Mesenchymal stem cell (in vitro differentiated cells and primary cell): ENCODE results near the gene MACIR.

Experiments used
- DNase-seq: peaks from one replicate; pipeline ENCODE4 v3.0.0-alpha.2; 2013
- H2AFZ ChIP-seq: one replicate; pipeline ENCODE4 v1.6.1; 2013; ENCODE audit warnings: low read depth, mild to moderate bottlenecking, control low read depth, inconsistent platforms, low read length, moderate library complexity
- H2AK5ac ChIP-seq: 2 replicates; pipeline ENCODE4 v1.6.1; 2013; ENCODE audit warnings: low read length, moderate library complexity, mild to moderate bottlenecking, inconsistent platforms; ENCODE audit not compliant: severe bottlenecking
- H2BK120ac ChIP-seq: one replicate; pipeline ENCODE4 v1.6.1; 2013; ENCODE audit warnings: low read depth, mild to moderate bottlenecking, inconsistent platforms, low read length, moderate library complexity
- H2BK12ac ChIP-seq, 2 experiments: one replicate each; pipeline ENCODE4 v1.6.1; 2013; ENCODE audit warnings: inconsistent platforms in 2 of 2, low read length in 2 of 2, mild to moderate bottlenecking in 2 of 2, moderate library complexity in 2 of 2, control low read depth in 1 of 2
- H2BK15ac ChIP-seq: one replicate; pipeline ENCODE4 v1.6.1; 2013; ENCODE audit warnings: mild to moderate bottlenecking, low read depth, inconsistent platforms; ENCODE audit not compliant: poor library complexity, severe bottlenecking
- H2BK5ac ChIP-seq: 2 replicates; pipeline ENCODE4 v1.6.1; 2013; ENCODE audit warnings: low read depth, mild to moderate bottlenecking, low read length, control low read depth, inconsistent platforms; ENCODE audit not compliant: poor library complexity, severe bottlenecking
- H3K14ac ChIP-seq, 2 experiments: one replicate each; pipeline ENCODE4 v1.6.1; 2013; ENCODE audit warnings: inconsistent platforms in 2 of 2, low read length in 2 of 2, control low read depth in 1 of 2, mild to moderate bottlenecking in 1 of 2, moderate library complexity in 1 of 2
- H3K18ac ChIP-seq, 2 experiments: one replicate each; pipeline ENCODE4 v1.6.1; 2013; ENCODE audit warnings: inconsistent platforms in 2 of 2, low read length in 2 of 2, control low read depth in 1 of 2, low read depth in 1 of 2, mild to moderate bottlenecking in 1 of 2
- H3K23ac ChIP-seq, 2 experiments: one replicate each; pipeline ENCODE4 v1.6.1; 2013; ENCODE audit warnings: inconsistent platforms in 2 of 2, low read length in 2 of 2, mild to moderate bottlenecking in 2 of 2, moderate library complexity in 2 of 2, control low read depth in 1 of 2
- H3K27ac ChIP-seq: 2 replicates; pipeline ENCODE4 v1.5.1; 2013; ENCODE audit warnings: mild to moderate bottlenecking, moderate library complexity, low read length, control low read depth, inconsistent platforms; ENCODE audit not compliant: poor library complexity, severe bottlenecking
- H3K27me3 ChIP-seq, 2 experiments: 2 replicates each; pipeline versions ENCODE4 v1.6.1 to v1.7.0; 2013; ENCODE audit warnings: low read length in 2 of 2, mild to moderate bottlenecking in 2 of 2, moderate library complexity in 2 of 2, control low read depth in 1 of 2, inconsistent platforms in 1 of 2; ENCODE audit not compliant: control insufficient read depth in 1 of 2, insufficient read depth in 1 of 2
- H3K36me3 ChIP-seq, 2 experiments: 2 replicates each; pipeline versions ENCODE4 v1.6.1 to v1.7.0; 2013; ENCODE audit warnings: low read length in 2 of 2, control low read depth in 1 of 2, inconsistent platforms in 1 of 2, low read depth in 1 of 2, mild to moderate bottlenecking in 1 of 2; ENCODE audit not compliant: insufficient read depth in 2 of 2, control insufficient read depth in 1 of 2
- H3K4ac ChIP-seq, 2 experiments: one replicate each; pipeline ENCODE4 v1.6.1; 2013; ENCODE audit warnings: inconsistent platforms in 2 of 2, low read length in 2 of 2, mild to moderate bottlenecking in 2 of 2, moderate library complexity in 2 of 2, control low read depth in 1 of 2, low read depth in 1 of 2
- H3K4me1 ChIP-seq: 2 replicates; pipeline ENCODE4 v1.6.1; 2013; ENCODE audit warnings: low read depth, low read length, control low read depth; ENCODE audit not compliant: control insufficient read depth, insufficient read depth
- H3K4me2 ChIP-seq: 2 replicates; pipeline ENCODE4 v1.6.1; 2013; ENCODE audit warnings: low read length, mild to moderate bottlenecking, inconsistent platforms; ENCODE audit not compliant: poor library complexity, severe bottlenecking
- H3K4me3 ChIP-seq, 2 experiments: 2 replicates each; pipeline versions ENCODE4 v1.5.1 to v1.7.0; 2013; ENCODE audit warnings: low read length in 2 of 2, mild to moderate bottlenecking in 2 of 2, control low read depth in 1 of 2, low read depth in 1 of 2; ENCODE audit not compliant: insufficient read depth in 1 of 2
- H3K79me1 ChIP-seq: replicated peaks from 2 replicates; pipeline ENCODE4 v1.6.1; 2013; ENCODE audit warnings: mild to moderate bottlenecking, control low read depth, low read length, inconsistent platforms; ENCODE audit not compliant: poor library complexity, severe bottlenecking
- H3K9ac ChIP-seq: 2 replicates; pipeline ENCODE4 v1.7.0; 2013; ENCODE audit warnings: mild to moderate bottlenecking, low read length, moderate library complexity
- H3K9me3 ChIP-seq: 2 replicates; pipeline ENCODE4 v1.7.0; 2013; ENCODE audit warnings: mild to moderate bottlenecking, low read length; ENCODE audit not compliant: control insufficient read depth
- H4K8ac ChIP-seq: one replicate; pipeline ENCODE4 v1.6.1; 2013; ENCODE audit warnings: inconsistent platforms, mild to moderate bottlenecking, low read length, moderate library complexity
- H4K91ac ChIP-seq: one replicate; pipeline ENCODE4 v1.6.1; 2013; ENCODE audit warnings: mild to moderate bottlenecking, low read length, inconsistent platforms
- WGBS: methylation state at CpG from one replicate; pipeline ENCODE4 v1.1.7; 2013; ENCODE audit warnings: mixed read lengths; 5-methylcytosine and 5-hydroxymethylcytosine counted together

MACIR gene

DNA sequence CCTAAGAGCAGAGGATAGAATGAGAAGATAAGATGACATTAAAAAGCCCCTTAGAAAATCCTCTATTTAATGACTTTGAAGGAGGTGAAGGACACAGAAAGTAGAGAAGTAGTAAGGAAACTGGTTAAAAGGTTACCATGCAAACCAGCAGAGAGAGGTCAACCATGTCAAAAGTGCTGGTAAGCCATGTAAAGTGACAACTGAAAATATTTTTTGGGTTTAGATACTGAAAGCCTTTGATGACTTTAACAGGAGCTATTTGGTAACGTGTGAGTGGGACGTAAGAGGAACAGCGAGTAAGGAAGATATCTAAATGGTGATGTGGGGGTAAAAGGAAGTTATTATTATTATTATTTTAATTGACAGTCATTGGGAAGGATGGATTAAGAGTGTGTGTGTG lies 56.9 kb downstream of the MACIR start:
- H3K27ac ChIP-seq, result no peak overlapping the region
- H2AK5ac ChIP-seq, result no peak overlapping the region
- H4K91ac ChIP-seq, result no peak overlapping the region

DNA sequence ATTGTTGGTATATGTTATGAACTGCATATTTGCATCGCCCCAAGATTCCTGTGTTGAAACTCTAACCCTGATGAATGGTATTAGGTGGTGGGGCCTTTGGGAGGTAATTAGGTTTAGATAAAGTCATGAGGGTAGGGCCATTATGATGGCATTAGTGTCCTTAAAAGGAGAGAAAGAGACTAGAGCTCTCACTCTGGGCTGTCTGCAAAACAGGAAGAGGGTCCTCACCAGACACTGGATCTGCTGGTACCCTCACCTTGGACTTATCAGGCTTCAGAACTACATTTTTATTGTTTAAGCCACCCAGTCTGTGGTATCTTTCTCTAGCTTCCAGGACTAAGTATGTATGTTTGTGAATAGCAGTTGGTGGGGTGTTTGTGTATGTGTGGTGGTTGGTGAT lies 68.9 kb downstream of the MACIR start:
- no peaks in the 10 kb centered on the region for H3K9me3 ChIP-seq
- no peak overlapping the region for H2BK120ac ChIP-seq
- H3K4me2 ChIP-seq, result no peak overlapping the region
- no peak overlapping the region for H2AFZ ChIP-seq
- H3K23ac ChIP-seq, result no peak overlapping the region
- H3K27ac ChIP-seq, result no peak overlapping the region
- no peak overlapping the region for H2BK15ac ChIP-seq
- no peak overlapping the region for H4K8ac ChIP-seq
- 67% methylated on average over 1 of the region's 1 CpG for WGBS
- H3K27me3 ChIP-seq, result no peaks in the 10 kb centered on the region
- H2BK12ac ChIP-seq, result peak overlapping the region in 1 of 2 experiments; percentile 34
- H3K36me3 ChIP-seq, result no peaks in the 10 kb centered on the region
- H3K4me3 ChIP-seq, result no peak overlapping the region
- H3K18ac ChIP-seq, result peak overlapping the region; percentile 54 to 74
- DNase-seq, result no peak
- no peaks in the 10 kb centered on the region for H3K4me1 ChIP-seq
- no peak overlapping the region for H2AK5ac ChIP-seq
- H3K4ac ChIP-seq, result no peak overlapping the region
- H4K91ac ChIP-seq, result no peak overlapping the region
- H3K14ac ChIP-seq, result no peak overlapping the region
- no peak overlapping the region for H3K9ac ChIP-seq
- H2BK5ac ChIP-seq, result no peak overlapping the region
- no peaks in the 10 kb centered on the region for H3K79me1 ChIP-seq

More for the DNA sequence above, 56.9 kb downstream of the MACIR start:
- WGBS, result 97% methylated on average over 3 of the region's 3 CpGs
- no peak overlapping the region for H2BK120ac ChIP-seq
- H3K4me3 ChIP-seq, result no peak overlapping the region
- no peak overlapping the region for H3K4me2 ChIP-seq
- H3K9ac ChIP-seq, result no peak overlapping the region
- H3K4ac ChIP-seq, result no peak overlapping the region
- H3K27me3 ChIP-seq, result no peaks in the 10 kb centered on the region
- no peaks in the 10 kb centered on the region for H3K79me1 ChIP-seq
- H2BK15ac ChIP-seq, result no peak overlapping the region
- H4K8ac ChIP-seq, result no peak overlapping the region
- no peak overlapping the region for H3K18ac ChIP-seq
- H2AFZ ChIP-seq, result no peak overlapping the region
- no peak for DNase-seq
- H3K4me1 ChIP-seq, result no peaks in the 10 kb centered on the region
- H3K14ac ChIP-seq, result no peak overlapping the region
- no peak overlapping the region for H2BK12ac ChIP-seq
- no peaks in the 10 kb centered on the region for H3K9me3 ChIP-seq
- H3K23ac ChIP-seq, result no peak overlapping the region
- no peaks in the 10 kb centered on the region for H3K36me3 ChIP-seq
- no peak overlapping the region for H2BK5ac ChIP-seq

DNA sequence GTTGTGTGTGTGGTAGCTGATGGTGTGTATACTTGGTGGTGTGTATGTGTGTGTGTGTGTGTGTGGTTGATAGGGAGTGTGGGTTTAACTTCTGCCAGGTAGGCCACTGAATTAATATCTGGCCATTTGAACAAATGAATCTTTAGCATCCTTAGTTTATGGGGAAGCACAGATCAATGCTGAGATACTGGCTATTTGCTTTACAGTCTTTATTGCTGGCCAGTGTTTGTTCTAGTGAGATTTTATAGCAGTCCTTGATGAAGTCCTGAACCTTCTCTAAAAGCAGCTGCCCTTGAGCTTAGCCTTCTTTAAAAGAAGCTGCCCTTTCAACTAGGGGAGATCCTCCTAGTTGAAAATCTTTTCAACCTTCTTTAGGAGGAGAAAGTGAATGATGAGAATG lies 69.3 kb downstream of the MACIR start:
- H3K18ac ChIP-seq, result peak overlapping the region; percentile 54 to 74
- H2AK5ac ChIP-seq, result no peak overlapping the region
- no peak overlapping the region for H3K23ac ChIP-seq
- no peak overlapping the region for H2BK120ac ChIP-seq
- peak overlapping the region; percentile 87 for H4K8ac ChIP-seq
- no peak overlapping the region for H2BK15ac ChIP-seq
- H3K14ac ChIP-seq, result peak overlapping the region in 1 of 2 experiments; percentile 75
- no peak overlapping the region for H2AFZ ChIP-seq
- no peaks in the 10 kb centered on the region for H3K4me1 ChIP-seq
- H2BK12ac ChIP-seq, result peak overlapping the region in 1 of 2 experiments; percentile 34
- H4K91ac ChIP-seq, result peak overlapping the region; percentile 83
- no peak overlapping the region for H2BK5ac ChIP-seq
- DNase-seq, result no peak
- H3K9me3 ChIP-seq, result no peaks in the 10 kb centered on the region
- H3K36me3 ChIP-seq, result no peaks in the 10 kb centered on the region
- peak overlapping the region in 1 of 2 experiments; percentile 56 for H3K4ac ChIP-seq
- H3K79me1 ChIP-seq, result no peaks in the 10 kb centered on the region
- H3K27ac ChIP-seq, result no peak overlapping the region
- H3K4me2 ChIP-seq, result no peak overlapping the region
- H3K27me3 ChIP-seq, result no peaks in the 10 kb centered on the region
- no peak overlapping the region for H3K4me3 ChIP-seq
- no peak overlapping the region for H3K9ac ChIP-seq
